ENCODE measurements around the gene NKX1-1. TPM values are rescaled to one million over a fixed set of nuclear protein-coding genes. Genes with fewer than 3 reads are reported as not detected.

NKX1-1 gene
- total RNA-seq, 4 donors from 2014 or later, result not detected

DNA sequence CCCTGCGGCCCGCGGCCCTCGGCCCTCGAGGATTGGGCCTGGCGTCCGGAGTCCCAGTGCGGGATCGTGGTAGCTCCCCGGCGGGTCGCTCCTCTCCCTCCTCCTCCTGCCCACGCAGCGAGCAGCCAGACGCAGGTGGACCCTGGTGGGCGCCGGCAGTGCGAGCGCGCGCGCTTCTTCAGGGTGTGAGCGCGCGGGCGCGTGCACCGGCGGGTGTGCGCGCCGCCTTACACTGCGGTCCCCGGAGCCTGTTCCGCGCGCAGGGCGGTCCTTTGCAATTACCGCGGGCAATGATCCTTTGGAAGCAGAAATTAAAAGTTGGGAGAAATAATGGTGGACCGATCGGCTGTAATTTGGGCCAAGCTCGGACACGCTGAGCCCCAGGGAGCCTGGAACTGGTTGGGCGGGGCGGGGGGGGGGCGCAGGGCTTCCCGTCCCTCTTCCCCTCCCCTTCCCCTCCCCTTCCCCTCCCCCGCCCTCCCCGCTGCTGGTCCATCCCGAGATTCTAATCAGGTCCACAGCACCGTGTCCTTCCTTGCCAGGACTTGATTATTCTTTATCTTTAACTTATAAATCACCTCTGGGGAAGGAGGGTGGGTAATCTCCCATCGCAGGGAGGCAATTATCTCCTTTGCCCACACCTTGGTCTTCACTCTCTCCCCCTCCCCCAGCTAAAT lies 1.6 kb upstream of the NKX1-1 start:
- Histone ChIP-seq H3K4me1 (peaks cover 41% of the 10 kb centered on the region), H3K36me3 (no peaks in the 10 kb centered on the region), H3K4me3 (no peak overlapping the region), H3K27ac (no peak overlapping the region), H3K27me3 (peaks cover 100% of the 10 kb centered on the region), H3K9me3 (no peaks in the 10 kb centered on the region)
- TF ChIP-seq, protein P1, sequence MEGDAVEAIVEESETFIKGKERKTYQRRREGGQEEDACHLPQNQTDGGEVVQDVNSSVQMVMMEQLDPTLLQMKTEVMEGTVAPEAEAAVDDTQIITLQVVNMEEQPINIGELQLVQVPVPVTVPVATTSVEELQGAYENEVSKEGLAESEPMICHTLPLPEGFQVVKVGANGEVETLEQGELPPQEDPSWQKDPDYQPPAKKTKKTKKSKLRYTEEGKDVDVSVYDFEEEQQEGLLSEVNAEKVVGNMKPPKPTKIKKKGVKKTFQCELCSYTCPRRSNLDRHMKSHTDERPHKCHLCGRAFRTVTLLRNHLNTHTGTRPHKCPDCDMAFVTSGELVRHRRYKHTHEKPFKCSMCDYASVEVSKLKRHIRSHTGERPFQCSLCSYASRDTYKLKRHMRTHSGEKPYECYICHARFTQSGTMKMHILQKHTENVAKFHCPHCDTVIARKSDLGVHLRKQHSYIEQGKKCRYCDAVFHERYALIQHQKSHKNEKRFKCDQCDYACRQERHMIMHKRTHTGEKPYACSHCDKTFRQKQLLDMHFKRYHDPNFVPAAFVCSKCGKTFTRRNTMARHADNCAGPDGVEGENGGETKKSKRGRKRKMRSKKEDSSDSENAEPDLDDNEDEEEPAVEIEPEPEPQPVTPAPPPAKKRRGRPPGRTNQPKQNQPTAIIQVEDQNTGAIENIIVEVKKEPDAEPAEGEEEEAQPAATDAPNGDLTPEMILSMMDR (IDR thresholded peaks at IDR 0.05), result no peak
- TF ChIP-seq EP300 (IDR thresholded peaks at IDR 0.05) (no peak), POLR2AphosphoS5 (IDR thresholded peaks at IDR 0.05) (no peak), POLR2A (IDR thresholded peaks at IDR 0.05) (no peak)
- no peak for DNase-seq (ENCODE audit: low spot score in 2 of 2)
- WGBS, result 5% methylated on average over 24 of the region's 53 CpGs

DNA sequence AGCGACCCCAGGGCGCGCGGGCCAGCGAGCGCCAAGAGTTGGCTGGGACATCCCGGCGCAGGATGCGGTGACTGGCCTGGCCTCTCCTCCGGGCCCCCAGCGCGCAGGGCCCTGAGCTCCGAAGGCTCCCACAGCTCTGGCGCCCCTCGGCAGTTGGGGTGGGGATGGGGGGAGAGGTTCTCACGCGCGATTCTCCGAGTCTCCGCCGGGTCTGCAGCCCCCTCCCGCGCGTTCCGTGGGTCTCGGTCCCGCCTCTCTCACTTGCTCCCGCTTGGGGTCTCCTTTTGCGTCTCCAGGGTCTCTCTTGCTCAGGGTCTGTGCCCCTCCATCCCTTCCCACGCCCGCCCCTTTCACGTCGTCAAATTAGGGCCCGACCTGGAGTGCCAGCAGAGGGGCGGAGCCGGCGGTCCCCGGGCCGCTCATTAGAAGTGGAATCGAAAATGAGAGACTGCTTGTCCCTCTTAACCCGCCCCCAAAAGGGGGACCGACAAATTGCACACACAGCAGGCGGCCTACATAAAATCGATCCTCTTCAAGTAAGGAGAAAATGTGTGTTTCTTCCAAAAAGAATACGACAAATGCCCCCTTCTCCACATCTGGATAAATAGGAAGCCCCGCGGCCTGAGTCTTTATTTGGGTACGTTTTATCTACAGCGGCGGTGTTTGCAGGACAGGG lies 877 bp upstream of the NKX1-1 start:
- no peaks in the 10 kb centered on the region for H3K36me3 ChIP-seq
- DNase-seq (ENCODE audit: low spot score in 2 of 2), result no peak
- no peak for TF ChIP-seq EP300 (IDR thresholded peaks at IDR 0.05)
- TF ChIP-seq, protein P1 (IDR thresholded peaks at IDR 0.05), result no peak
- no peak for TF ChIP-seq POLR2A (IDR thresholded peaks at IDR 0.05)
- no peak for TF ChIP-seq POLR2AphosphoS5 (IDR thresholded peaks at IDR 0.05)
- no peaks in the 10 kb centered on the region for H3K9me3 ChIP-seq
- no peak overlapping the region for H3K27ac ChIP-seq
- peaks cover 47% of the 10 kb centered on the region for H3K4me1 ChIP-seq
- WGBS, result 18% methylated on average over 7 of the region's 50 CpGs
- peaks cover 100% of the 10 kb centered on the region for H3K27me3 ChIP-seq
- H3K4me3 ChIP-seq, result no peak overlapping the region

DNA sequence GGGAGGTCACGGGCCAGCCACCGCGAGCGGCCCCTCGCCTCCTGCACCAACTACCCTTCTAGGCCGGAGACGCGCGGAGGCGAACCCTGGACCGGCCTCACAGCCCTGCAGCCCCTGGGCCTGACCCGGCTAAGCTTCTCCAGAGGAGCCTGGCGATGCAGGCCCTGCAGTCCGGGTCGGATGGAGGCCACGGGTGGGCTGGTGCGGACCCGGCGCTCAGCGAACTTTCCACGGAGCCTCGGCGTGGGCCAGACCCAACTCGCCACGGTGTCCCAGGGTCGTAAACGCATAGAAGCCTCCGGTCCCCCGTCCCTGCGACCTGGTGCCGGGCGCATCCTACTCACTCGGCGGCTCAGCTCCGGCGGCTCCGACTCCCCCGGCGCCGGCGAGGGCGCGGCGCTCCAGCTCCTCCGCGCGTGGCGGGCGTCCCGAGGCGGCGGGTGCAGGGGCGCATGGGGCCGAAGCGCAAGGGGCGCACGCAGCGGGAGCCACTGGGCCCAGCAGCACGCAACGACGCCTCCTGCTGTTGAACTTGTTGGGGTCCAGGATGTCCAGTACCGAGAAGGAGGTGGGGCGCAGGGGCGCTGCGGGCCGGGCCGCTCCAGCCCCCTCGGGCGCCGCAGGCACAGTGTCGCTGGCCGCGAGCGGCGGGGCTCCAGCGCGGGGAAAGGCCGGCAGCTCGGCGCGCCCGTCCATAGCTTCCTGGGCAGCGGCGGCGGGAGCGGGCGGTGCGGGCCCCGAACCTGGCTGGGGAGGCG lies 427 bp downstream of the NKX1-1 start:
- no peak for DNase-seq (ENCODE audit: low spot score in 2 of 2)
- Histone ChIP-seq H3K36me3 (no peaks in the 10 kb centered on the region), H3K27me3 (peaks cover 100% of the 10 kb centered on the region), H3K4me1 (peaks cover 50% of the 10 kb centered on the region), H3K4me3 (no peak overlapping the region), H3K9me3 (no peaks in the 10 kb centered on the region), H3K27ac (no peak overlapping the region)
- TF ChIP-seq, protein P1 (IDR thresholded peaks at IDR 0.05), result no peak
- TF ChIP-seq EP300 (IDR thresholded peaks at IDR 0.05), result no peak
- no peak for TF ChIP-seq POLR2A (IDR thresholded peaks at IDR 0.05)
- no peak for TF ChIP-seq POLR2AphosphoS5 (IDR thresholded peaks at IDR 0.05)
- 0% methylated on average over 9 of the region's 90 CpGs for WGBS

DNA sequence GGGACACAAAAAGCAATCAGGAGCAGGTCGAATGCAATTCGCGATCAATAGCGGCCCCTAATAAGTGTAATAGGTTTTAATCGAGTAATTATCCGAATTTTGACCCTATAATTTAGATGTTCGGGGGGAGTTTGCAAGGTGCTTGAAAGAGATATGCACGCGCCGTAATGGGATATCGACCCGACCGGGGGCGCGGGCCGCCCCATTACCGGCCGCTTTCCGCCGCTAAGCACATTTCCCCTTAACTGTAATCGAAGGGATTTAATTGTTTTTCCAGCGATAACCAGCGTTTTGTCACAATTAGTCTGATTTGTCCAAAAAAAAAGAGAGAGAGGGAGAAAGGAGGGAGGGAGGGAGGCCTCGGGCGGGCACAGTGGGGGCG lies 997 bp downstream of the NKX1-1 start:
- TF ChIP-seq POLR2A (IDR thresholded peaks at IDR 0.05), result no peak
- no peak for TF ChIP-seq EP300 (IDR thresholded peaks at IDR 0.05)
- TF ChIP-seq, protein P1 (IDR thresholded peaks at IDR 0.05), result no peak
- TF ChIP-seq POLR2AphosphoS5 (IDR thresholded peaks at IDR 0.05), result no peak
- H3K9me3 ChIP-seq, result no peaks in the 10 kb centered on the region
- DNase-seq (ENCODE audit: low spot score in 2 of 2), result no peak
- WGBS, result 7% methylated on average over 26 of the region's 26 CpGs
- H3K4me1 ChIP-seq, result peaks cover 50% of the 10 kb centered on the region
- H3K27ac ChIP-seq, result no peak overlapping the region
- peaks cover 100% of the 10 kb centered on the region for H3K27me3 ChIP-seq
- H3K4me3 ChIP-seq, result no peak overlapping the region
- H3K36me3 ChIP-seq, result no peaks in the 10 kb centered on the region

Measured in suprapubic skin (tissue), 4 donors.